GM19023 (cell line): ENCODE measurements around the gene RARB.

Source experiments
- ATAC-seq: cut with Tn5 transposase; IDR thresholded peaks from one replicate; pipeline ENCODE4 v1.9.1; 2021; ENCODE audit warnings: mild to moderate bottlenecking, moderate library complexity; ENCODE audit not compliant: unreplicated experiment

RARB gene

GRCh38 chr3:25421747-25422146 is 6.3 kb upstream of the RARB start:
- no peak for ATAC-seq

GRCh38 chr3:25423780-25424588 is 4.1 kb upstream of the RARB start:
- no peak for ATAC-seq

- no peak for ATAC-seq
These were observed 3.4 kb upstream of the RARB start for GRCh38 chr3:25424614-25425013.

- no peak for ATAC-seq
These were observed 1.7 kb upstream of the RARB start for GRCh38 chr3:25426408-25426807.

- ATAC-seq = no peak
These were observed 908 bp upstream of the RARB start for GRCh38 chr3:25427155-25427554.

GRCh38 chr3:25427563-25427941 is 511 bp upstream of the RARB start:
- no peak for ATAC-seq

- no peak for ATAC-seq
These were observed 799 bp downstream of the RARB start for GRCh38 chr3:25428789-25429335.

- no peak for ATAC-seq
These were observed 1.6 kb downstream of the RARB start for GRCh38 chr3:25429361-25430286.

GRCh38 chr3:25430287-25430934 is 2.3 kb downstream of the RARB start:
- ATAC-seq = no peak

- ATAC-seq = no peak
These were observed 3.1 kb downstream of the RARB start for GRCh38 chr3:25430935-25431770.

- no peak for ATAC-seq
These were observed 4.2 kb downstream of the RARB start for GRCh38 chr3:25432176-25432720.

GRCh38 chr3:25433106-25433505 is 5.0 kb downstream of the RARB start:
- no peak for ATAC-seq

- no peak for ATAC-seq
These were observed 5.8 kb downstream of the RARB start for GRCh38 chr3:25433868-25434267.

GRCh38 chr3:25437953-25438352 is 9.9 kb downstream of the RARB start:
- ATAC-seq = no peak

- ATAC-seq = no peak
These were observed 10.9 kb downstream of the RARB start for GRCh38 chr3:25438791-25439555.

GRCh38 chr3:25441234-25441856 is 13.3 kb downstream of the RARB start:
- ATAC-seq = no peak

GRCh38 chr3:25442486-25442885 is 14.4 kb downstream of the RARB start:
- no peak for ATAC-seq

GRCh38 chr3:25444273-25444672 is 16.2 kb downstream of the RARB start:
- ATAC-seq = no peak

GRCh38 chr3:25445731-25446130 is 17.7 kb downstream of the RARB start:
- ATAC-seq = no peak
